WTC11 (cell line): ENCODE data around the gene RIPOR3. TPM values are rescaled to one million over a fixed set of nuclear protein-coding genes. Genes with fewer than 3 reads are reported as not detected.

Source experiments
- ATAC-seq: fragments of 200-7000 bp; cut with Tn5 transposase; 2 replicates; pipeline ENCODE4 v1.10.0; 2021; ENCODE audit warnings: mild to moderate bottlenecking, moderate library complexity
- CTCF ChIA-PET: fragments of 300-600 bp; sonication (Branson Sonifier 250); formaldehyde crosslinking; loops from one replicate; lab custom pipeline; 2021; ENCODE audit warnings: antibody characterized with exemption; lab: Charles Lee
- POLR2A ChIA-PET: fragments of 350-600 bp; sonication (Branson Sonifier 250); formaldehyde crosslinking; loops from one replicate; lab custom pipeline; 2021; ENCODE audit warnings: antibody characterized with exemption; lab: Charles Lee
- DNase-seq: peaks from one replicate; pipeline ENCODE4 v3.0.0; 2021; ENCODE audit warnings: low spot score
- H3K27ac Mint-ChIP-seq: 2 replicates; pipeline ENCODE4 v1.8.0; 2021; ENCODE audit warnings: mixed read lengths
- H3K27me3 Mint-ChIP-seq: 2 replicates; pipeline ENCODE4 v1.8.0; 2021; ENCODE audit warnings: low read depth, mild to moderate bottlenecking, moderate library complexity, mixed read lengths
- H3K36me3 Mint-ChIP-seq: 2 replicates; pipeline ENCODE4 v1.8.0; 2021; ENCODE audit warnings: mixed read lengths
- H3K4me1 Mint-ChIP-seq: 2 replicates; pipeline ENCODE4 v1.8.0; 2022; ENCODE audit warnings: mixed read lengths
- H3K4me3 Mint-ChIP-seq: 2 replicates; pipeline ENCODE4 v1.8.0; 2021; ENCODE audit warnings: mild to moderate bottlenecking, moderate library complexity, mixed read lengths
- H3K9me3 Mint-ChIP-seq: 2 replicates; pipeline ENCODE4 v1.8.0; 2021; ENCODE audit warnings: mixed read lengths
- ATF6 ChIP-seq: sonication (generic); formaldehyde crosslinking; IDR thresholded peaks from 2 replicates; pipeline ENCODE4 v1.8.1; 2023; ENCODE audit warnings: mild to moderate bottlenecking, missing genetic modification reagents
- E2F5 ChIP-seq: sonication (generic); formaldehyde crosslinking; IDR thresholded peaks from 2 replicates; pipeline ENCODE4 v1.8.1; 2022; ENCODE audit warnings: mild to moderate bottlenecking, moderate library complexity, missing genetic modification reagents
- FOXP1 ChIP-seq: sonication (generic); formaldehyde crosslinking; IDR thresholded peaks from 2 replicates; pipeline ENCODE4 v1.8.0; 2022; ENCODE audit warnings: missing genetic modification reagents, mild to moderate bottlenecking, moderate library complexity, borderline replicate concordance
- MXD4 ChIP-seq: fragments of 250-450 bp; sonication (Bioruptor Pico); IDR thresholded peaks from 2 replicates; pipeline ENCODE4 v1.8.0; 2021; ENCODE audit warnings: mild to moderate bottlenecking, moderate library complexity, borderline replicate concordance
- NFE2L1 ChIP-seq: sonication (generic); formaldehyde crosslinking; IDR thresholded peaks from 2 replicates; pipeline ENCODE4 v1.8.1; 2023; ENCODE audit warnings: missing genetic modification reagents
- NR3C1 ChIP-seq: sonication (generic); formaldehyde crosslinking; conservative IDR thresholded peaks from 2 replicates; pipeline ENCODE4 v1.8.1; 2023; ENCODE audit warnings: low read depth, mild to moderate bottlenecking, missing genetic modification reagents
- TCF7 ChIP-seq: sonication (generic); formaldehyde crosslinking; IDR thresholded peaks from 2 replicates; pipeline ENCODE4 v1.8.0; 2022; ENCODE audit warnings: mild to moderate bottlenecking, low read depth, missing genetic modification reagents, moderate library complexity
- ZBTB21 ChIP-seq: sonication (generic); formaldehyde crosslinking; IDR thresholded peaks from 2 replicates; pipeline ENCODE4 v1.8.1; 2023; ENCODE audit warnings: mild to moderate bottlenecking, missing genetic modification reagents, borderline replicate concordance
- ZBTB43 ChIP-seq: sonication (generic); formaldehyde crosslinking; IDR thresholded peaks from 2 replicates; pipeline ENCODE4 v1.8.1; 2023; ENCODE audit warnings: mild to moderate bottlenecking, missing genetic modification reagents
- ZNF138 ChIP-seq: sonication (generic); formaldehyde crosslinking; conservative IDR thresholded peaks from 2 replicates; pipeline ENCODE4 v1.8.1; 2022; ENCODE audit warnings: mild to moderate bottlenecking, moderate library complexity, missing genetic modification reagents
- total RNA-seq: library from RNA; stranded (reverse); gene quantifications from 3 replicates; pipeline ENCODE4 v1.2.3, GENCODE V29; 2021
- TF ChIP-seq, protein P1 (sequence below): sonication (generic); formaldehyde crosslinking; IDR thresholded peaks from 2 replicates; pipeline ENCODE4 v1.8.1; 2023; ENCODE audit warnings: mild to moderate bottlenecking, missing genetic modification reagents, borderline replicate concordance
- TF ChIP-seq, protein P2 (sequence below): sonication (generic); formaldehyde crosslinking; IDR thresholded peaks from 2 replicates; pipeline ENCODE4 v1.8.0; 2022; ENCODE audit warnings: mild to moderate bottlenecking, missing genetic modification reagents

The RIPOR3 gene
- total RNA-seq, 1 experiment from 2014 or later = 6.5 TPM

DNA sequence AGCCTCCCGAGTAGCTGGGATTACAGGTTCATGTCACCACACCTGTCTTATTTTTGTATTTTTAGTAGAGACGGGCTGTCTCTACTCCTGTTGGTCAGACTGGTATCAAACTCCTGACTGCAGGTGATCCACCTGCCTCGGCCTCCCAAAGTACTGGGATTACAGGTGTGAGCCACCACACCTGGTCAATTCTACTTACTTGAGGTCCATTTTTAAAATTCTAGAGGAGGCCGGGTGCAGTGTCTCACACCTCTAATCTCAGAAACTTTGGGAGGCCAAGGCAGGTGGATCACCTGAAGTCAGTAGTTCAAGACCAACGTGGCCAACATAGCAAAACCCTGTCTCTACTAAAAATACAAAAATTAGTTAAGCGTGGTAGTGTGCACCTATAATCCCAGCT lies 7.8 kb downstream of the RIPOR3 start (continued):
- no peak for TF ChIP-seq ATF6
- TF ChIP-seq FOXP1 (CRISPR knock-in tag) = no peak
- no peak for TF ChIP-seq ZNF138 (CRISPR knock-in tag)
- TF ChIP-seq ZBTB43 = no peak

GRCh38 chr20:50682947-50683530 lies 8.3 kb downstream of the RIPOR3 start:
- POLR2A ChIA-PET = no interaction called here
- Mint-ChIP-seq H3K4me3 (no peak overlapping the region), H3K36me3 (peaks cover 2% of the 10 kb centered on the region; the same call in 1 of the 2 replicates), H3K27me3 (no peaks in the 10 kb centered on the region), H3K27ac (no peak overlapping the region), H3K9me3 (peaks cover 3% of the 10 kb centered on the region; the same call in 1 of the 2 replicates), H3K4me1 (peaks cover 20% of the 10 kb centered on the region)
- CTCF ChIA-PET = no interaction called here
- ATAC-seq = no peak
- DNase-seq = no peak
- TF ChIP-seq E2F5 (no peak), NFE2L1 (CRISPR knock-in tag) (no peak), TCF7 (CRISPR knock-in tag) (no peak)
- TF ChIP-seq, all 79 proteins: peak for 0

GRCh38 chr20:50682065-50682464 lies 9.3 kb downstream of the RIPOR3 start:
- ChIA-PET POLR2A (no interaction called here), CTCF (interaction anchor here (1.5 to 3.0 kb wide), 2 partner anchors 19 to 47 kb away, joined by 5 to 9 read pairs; no protein-coding TSS in a partner anchor)
- ATAC-seq (no peak), DNase-seq (no peak)
- peaks cover 3% of the 10 kb centered on the region; the same call in 1 of the 2 replicates for H3K9me3 Mint-ChIP-seq
- peaks cover 2% of the 10 kb centered on the region; the same call in 1 of the 2 replicates for H3K36me3 Mint-ChIP-seq
- no peak overlapping the region for H3K27ac Mint-ChIP-seq
- no peak overlapping the region for H3K4me3 Mint-ChIP-seq
- H3K4me1 Mint-ChIP-seq = peaks cover 20% of the 10 kb centered on the region
- H3K27me3 Mint-ChIP-seq = no peaks in the 10 kb centered on the region
- no peak for TF ChIP-seq ZBTB21 (CRISPR knock-in tag)
- TF ChIP-seq, protein P1, sequence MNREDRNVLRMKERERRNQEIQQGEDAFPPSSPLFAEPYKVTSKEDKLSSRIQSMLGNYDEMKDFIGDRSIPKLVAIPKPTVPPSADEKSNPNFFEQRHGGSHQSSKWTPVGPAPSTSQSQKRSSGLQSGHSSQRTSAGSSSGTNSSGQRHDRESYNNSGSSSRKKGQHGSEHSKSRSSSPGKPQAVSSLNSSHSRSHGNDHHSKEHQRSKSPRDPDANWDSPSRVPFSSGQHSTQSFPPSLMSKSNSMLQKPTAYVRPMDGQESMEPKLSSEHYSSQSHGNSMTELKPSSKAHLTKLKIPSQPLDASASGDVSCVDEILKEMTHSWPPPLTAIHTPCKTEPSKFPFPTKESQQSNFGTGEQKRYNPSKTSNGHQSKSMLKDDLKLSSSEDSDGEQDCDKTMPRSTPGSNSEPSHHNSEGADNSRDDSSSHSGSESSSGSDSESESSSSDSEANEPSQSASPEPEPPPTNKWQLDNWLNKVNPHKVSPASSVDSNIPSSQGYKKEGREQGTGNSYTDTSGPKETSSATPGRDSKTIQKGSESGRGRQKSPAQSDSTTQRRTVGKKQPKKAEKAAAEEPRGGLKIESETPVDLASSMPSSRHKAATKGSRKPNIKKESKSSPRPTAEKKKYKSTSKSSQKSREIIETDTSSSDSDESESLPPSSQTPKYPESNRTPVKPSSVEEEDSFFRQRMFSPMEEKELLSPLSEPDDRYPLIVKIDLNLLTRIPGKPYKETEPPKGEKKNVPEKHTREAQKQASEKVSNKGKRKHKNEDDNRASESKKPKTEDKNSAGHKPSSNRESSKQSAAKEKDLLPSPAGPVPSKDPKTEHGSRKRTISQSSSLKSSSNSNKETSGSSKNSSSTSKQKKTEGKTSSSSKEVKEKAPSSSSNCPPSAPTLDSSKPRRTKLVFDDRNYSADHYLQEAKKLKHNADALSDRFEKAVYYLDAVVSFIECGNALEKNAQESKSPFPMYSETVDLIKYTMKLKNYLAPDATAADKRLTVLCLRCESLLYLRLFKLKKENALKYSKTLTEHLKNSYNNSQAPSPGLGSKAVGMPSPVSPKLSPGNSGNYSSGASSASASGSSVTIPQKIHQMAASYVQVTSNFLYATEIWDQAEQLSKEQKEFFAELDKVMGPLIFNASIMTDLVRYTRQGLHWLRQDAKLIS (CRISPR knock-in tag) = no peak
- TF ChIP-seq MXD4 (CRISPR knock-in tag) = no peak
- TF ChIP-seq, protein P2, sequence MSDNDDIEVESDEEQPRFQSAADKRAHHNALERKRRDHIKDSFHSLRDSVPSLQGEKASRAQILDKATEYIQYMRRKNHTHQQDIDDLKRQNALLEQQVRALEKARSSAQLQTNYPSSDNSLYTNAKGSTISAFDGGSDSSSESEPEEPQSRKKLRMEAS (CRISPR knock-in tag) = no peak
- TF ChIP-seq NR3C1 = no peak
- TF ChIP-seq ATF6 = no peak
